Measurements from ENCODE around the gene CCDC9B. TPM values are rescaled to one million over a fixed set of nuclear protein-coding genes. Genes with fewer than 3 reads are reported as not detected.

The CCDC9B gene
- total RNA-seq, 1 donor from 2014 or later, result 26.1 TPM

- no peak for TF ChIP-seq CTCF (IDR thresholded peaks at IDR 0.05; ENCODE audit: unreplicated experiment)
- Mint-ChIP-seq H3K4me1 (peaks cover 9% of the 10 kb centered on the region), H3K4me3 (no peak overlapping the region), H3K9me3 (no peaks in the 10 kb centered on the region), H3K27ac (no peak overlapping the region), H3K36me3 (no peaks in the 10 kb centered on the region), H3K27me3 (ENCODE audit: low read depth) (peaks cover 8% of the 10 kb centered on the region)
- no peak for DNase-seq (ENCODE audit: low spot score in 2 of 2, unreplicated experiment in 2 of 2)
Observed at GRCh38 chr15:40349163-40349562, 8.4 kb upstream of the CCDC9B start.

DNA sequence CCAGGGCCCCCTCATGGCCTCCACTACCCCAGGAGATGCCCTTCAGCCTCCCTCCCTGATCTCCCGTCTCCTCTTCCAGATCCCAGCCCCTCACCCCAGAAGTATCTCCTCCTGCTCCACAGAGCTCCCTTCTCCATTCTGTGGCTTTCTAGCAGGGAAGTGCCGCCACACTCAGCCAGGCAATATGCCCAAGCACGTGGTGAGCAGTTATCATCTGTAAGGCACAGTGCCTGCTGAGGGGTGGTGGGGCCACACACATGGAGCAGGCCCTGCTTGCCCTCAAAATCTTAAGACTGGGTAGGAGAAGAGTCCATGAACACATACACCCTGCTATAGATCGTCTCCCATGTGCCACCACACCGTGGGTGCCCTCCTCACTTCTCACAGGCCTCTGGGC, 7.7 kb upstream of the CCDC9B start:
- peaks cover 10% of the 10 kb centered on the region for H3K4me1 Mint-ChIP-seq
- no peak for DNase-seq (ENCODE audit: low spot score in 2 of 2, unreplicated experiment in 2 of 2)
- H3K27ac Mint-ChIP-seq, result no peak overlapping the region
- no peak for TF ChIP-seq CTCF (IDR thresholded peaks at IDR 0.05; ENCODE audit: unreplicated experiment)
- H3K27me3 Mint-ChIP-seq (ENCODE audit: low read depth), result peaks cover 5% of the 10 kb centered on the region
- no peak overlapping the region for H3K4me3 Mint-ChIP-seq
- H3K36me3 Mint-ChIP-seq, result no peaks in the 10 kb centered on the region
- no peaks in the 10 kb centered on the region for H3K9me3 Mint-ChIP-seq

DNA sequence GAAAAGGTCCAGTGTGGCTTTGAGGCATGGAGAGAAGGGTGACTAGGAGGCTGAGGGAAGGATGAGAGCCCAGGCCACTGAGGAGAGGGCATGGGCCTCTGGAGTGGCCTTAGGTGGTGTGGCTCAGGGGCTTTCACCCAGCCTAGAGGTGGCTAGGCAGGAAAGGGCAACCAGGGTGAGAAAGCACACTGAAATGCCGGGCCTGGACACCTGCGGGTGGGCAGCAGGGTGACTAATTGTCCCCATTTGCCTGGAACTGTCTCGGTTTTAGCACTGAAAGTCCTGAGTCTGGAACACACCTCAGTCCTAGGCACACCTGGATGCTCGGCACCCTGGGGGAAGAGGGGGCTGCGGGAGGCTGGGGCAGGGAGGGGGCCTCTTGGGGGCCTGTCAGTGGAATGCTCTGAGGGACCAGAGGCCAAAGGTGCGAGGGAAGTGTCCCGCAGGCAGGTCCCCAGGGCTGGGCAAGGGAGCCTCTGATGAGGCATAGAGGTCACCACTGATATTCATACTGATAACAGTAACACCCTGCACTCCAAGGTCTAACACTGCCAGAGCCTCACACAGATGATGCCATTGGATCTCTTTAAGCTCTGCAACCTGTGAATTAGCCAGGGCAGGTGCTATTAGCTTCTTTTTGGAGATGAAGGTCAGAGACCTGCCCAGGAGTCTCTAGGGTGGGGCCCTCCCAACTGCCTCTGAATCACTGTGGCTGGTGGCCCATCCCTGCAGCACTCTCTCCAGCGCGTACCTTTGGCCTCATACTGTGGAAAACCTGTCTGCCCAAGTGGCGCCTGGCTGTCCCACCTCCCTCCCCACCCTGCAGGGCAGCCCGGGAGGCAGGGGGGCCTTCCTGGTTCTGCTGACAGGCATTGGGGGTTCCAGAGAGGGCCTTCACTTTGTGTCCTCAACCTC, 7.1 kb upstream of the CCDC9B start:
- no peak overlapping the region for H3K27ac Mint-ChIP-seq
- no peaks in the 10 kb centered on the region for H3K9me3 Mint-ChIP-seq
- H3K36me3 Mint-ChIP-seq, result no peaks in the 10 kb centered on the region
- H3K4me3 Mint-ChIP-seq, result no peak overlapping the region
- H3K27me3 Mint-ChIP-seq (ENCODE audit: low read depth), result peaks cover 5% of the 10 kb centered on the region
- TF ChIP-seq CTCF (IDR thresholded peaks at IDR 0.05; ENCODE audit: unreplicated experiment), result no peak
- peaks cover 17% of the 10 kb centered on the region for H3K4me1 Mint-ChIP-seq
- no peak for DNase-seq (ENCODE audit: low spot score in 2 of 2, unreplicated experiment in 2 of 2)

DNA sequence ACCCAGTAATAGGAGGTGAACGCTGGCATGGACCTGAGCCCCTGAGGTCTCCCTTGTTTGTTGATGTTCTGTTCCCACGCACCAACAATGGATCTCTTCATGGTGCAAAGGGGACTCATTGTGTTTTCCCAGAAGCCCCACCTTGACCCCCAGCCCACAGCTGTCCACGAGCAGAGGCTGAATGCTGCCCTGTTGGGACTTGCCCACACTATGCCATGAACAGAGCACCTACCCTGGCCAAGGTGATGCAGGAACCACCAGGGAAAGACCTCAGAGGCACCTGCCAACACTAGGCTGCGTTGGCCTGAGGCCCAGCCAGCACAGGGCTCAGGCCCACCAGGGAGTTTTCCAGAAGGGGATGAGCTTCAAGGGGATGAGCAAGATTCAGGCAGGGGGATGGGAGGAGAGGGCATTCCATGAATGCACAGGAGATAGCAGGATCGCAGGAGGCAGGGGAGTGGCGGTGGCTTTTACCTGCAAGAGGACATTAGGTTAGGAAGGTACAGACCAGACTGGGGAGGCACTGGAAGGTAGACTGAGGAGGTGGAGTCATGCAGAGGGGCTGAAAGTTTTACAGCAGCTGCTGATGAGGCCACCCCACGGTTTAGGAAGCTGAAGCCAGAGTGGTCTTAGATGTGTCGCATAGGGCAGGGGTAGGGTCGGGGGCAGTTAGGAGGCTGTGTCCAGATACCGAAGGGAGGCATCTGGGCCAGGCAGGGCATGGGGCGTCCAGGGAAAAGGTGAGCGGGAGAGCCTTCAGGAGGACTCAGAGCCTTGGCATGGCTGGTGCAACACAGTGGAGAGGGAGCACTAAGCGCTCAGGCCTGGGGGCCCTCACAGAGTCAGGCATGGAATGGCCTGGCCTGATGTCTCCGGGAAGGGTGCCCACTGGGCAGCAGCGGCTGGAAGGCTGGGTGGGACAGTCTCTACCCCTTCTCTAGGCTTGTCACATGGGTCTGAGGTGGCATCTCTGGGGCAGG, 6.1 kb upstream of the CCDC9B start:
- H3K27ac Mint-ChIP-seq, result no peak overlapping the region
- no peak overlapping the region for H3K4me3 Mint-ChIP-seq
- H3K27me3 Mint-ChIP-seq (ENCODE audit: low read depth), result peaks cover 1% of the 10 kb centered on the region
- no peak for TF ChIP-seq CTCF (IDR thresholded peaks at IDR 0.05; ENCODE audit: unreplicated experiment)
- peaks cover 20% of the 10 kb centered on the region for H3K4me1 Mint-ChIP-seq
- no peaks in the 10 kb centered on the region for H3K9me3 Mint-ChIP-seq
- no peak for DNase-seq (ENCODE audit: low spot score in 2 of 2, unreplicated experiment in 2 of 2)
- H3K36me3 Mint-ChIP-seq, result no peaks in the 10 kb centered on the region

DNA sequence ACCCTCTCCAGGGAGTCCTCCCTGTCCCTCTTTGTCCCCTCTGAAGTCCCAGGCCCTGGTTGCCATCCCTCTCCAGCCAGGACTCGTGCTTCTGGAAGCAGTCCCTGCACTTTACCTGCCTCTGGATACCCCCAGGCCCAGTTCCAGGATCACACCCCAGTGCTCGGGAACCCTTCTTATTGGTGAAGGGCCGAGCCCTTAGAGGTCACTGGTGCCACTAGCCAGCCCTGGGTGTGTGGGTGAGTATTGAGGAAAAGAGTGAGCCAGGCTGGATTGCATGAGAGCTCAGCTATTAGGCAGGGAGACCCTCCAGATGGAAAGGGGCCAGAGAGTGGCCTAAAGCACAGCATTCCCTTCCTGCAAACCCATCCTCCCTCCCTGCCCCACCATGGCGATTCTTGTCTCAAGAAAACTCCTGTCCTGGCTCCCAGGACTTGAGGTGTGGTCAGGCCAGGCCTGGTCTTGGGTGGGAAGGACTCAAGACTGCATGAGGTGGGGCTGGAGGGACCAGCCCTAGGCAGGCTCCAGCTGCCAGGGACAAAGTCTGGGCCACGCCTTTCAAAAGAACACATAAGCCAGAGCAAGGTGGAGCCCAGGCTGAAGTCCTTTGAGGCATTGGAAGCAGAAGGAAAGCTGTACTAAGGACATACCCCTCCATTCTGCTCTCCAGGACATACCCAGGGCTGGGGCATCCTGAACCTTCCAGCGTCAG, 5.3 kb upstream of the CCDC9B start:
- H3K4me3 Mint-ChIP-seq, result no peak overlapping the region
- H3K36me3 Mint-ChIP-seq, result no peaks in the 10 kb centered on the region
- no peak for TF ChIP-seq CTCF (IDR thresholded peaks at IDR 0.05; ENCODE audit: unreplicated experiment)
- H3K27ac Mint-ChIP-seq, result no peak overlapping the region
- H3K27me3 Mint-ChIP-seq (ENCODE audit: low read depth), result no peaks in the 10 kb centered on the region
- peaks cover 26% of the 10 kb centered on the region for H3K4me1 Mint-ChIP-seq
- no peaks in the 10 kb centered on the region for H3K9me3 Mint-ChIP-seq
- no peak for DNase-seq (ENCODE audit: low spot score in 2 of 2, unreplicated experiment in 2 of 2)

All from mesothelial cell of epicardium (in vitro differentiated cells).